Measurements from ENCODE around the gene HSPB1.
A peak's percentile ranks its signal among the peaks of the same experiment; 100 is the strongest.
"Not testable (repeated sequence)": the region's sequence is repeated elsewhere in the genome, so short reads cannot be mapped to it uniquely, and the experiment has no call there.

HSPB1 gene

GRCh38 chr7:76281006-76281705 lies 21.3 kb upstream of the HSPB1 start:
- peak overlapping the region in 5 of 7 experiments; percentile 14 to 59 (median 34) for H3K4me3 ChIP-seq
- H3K27ac ChIP-seq: no peak overlapping the region

GRCh38 chr7:76281706-76282343 lies 20.6 kb upstream of the HSPB1 start:
- peak overlapping the region in 2 of 21 experiments; percentile 53 to 71 for H3K27ac ChIP-seq
- H3K4me3 ChIP-seq: peak overlapping the region in 6 of 7 experiments; percentile 29 to 59 (median 48)

- Histone ChIP-seq H3K27ac (peak overlapping the region in 6 of 21 experiments; percentile 14 to 71 (median 47)), H3K4me3 (peak overlapping the region; percentile 29 to 59 (median 45))
Observed at GRCh38 chr7:76282344-76283253, 19.9 kb upstream of the HSPB1 start.

GRCh38 chr7:76283254-76284159 lies 19.0 kb upstream of the HSPB1 start:
- peak overlapping the region in 3 of 7 experiments; percentile 45 to 59 (median 51) for H3K4me3 ChIP-seq
- H3K27ac ChIP-seq: peak overlapping the region in 1 of 21 experiments; percentile 71

GRCh38 chr7:76285604-76286374 lies 16.7 kb upstream of the HSPB1 start:
- H3K27ac ChIP-seq: no peak overlapping the region
- no peak overlapping the region for H3K4me3 ChIP-seq

GRCh38 chr7:76286842-76287403 lies 15.6 kb upstream of the HSPB1 start:
- Histone ChIP-seq H3K4me3 (no peak overlapping the region), H3K27ac (no peak overlapping the region)

GRCh38 chr7:76290847-76291350 lies 11.6 kb upstream of the HSPB1 start:
- not testable (repeated sequence) for H3K4me3 ChIP-seq
- peak overlapping the region in 19 of 21 experiments; percentile 30 to 95 (median 84) for H3K27ac ChIP-seq

- Histone ChIP-seq H3K4me3 (peak overlapping the region in 6 of 7 experiments; percentile 1 to 34 (median 10)), H3K27ac (peak overlapping the region; percentile 49 to 96 (median 89))
Observed at GRCh38 chr7:76291351-76292212, 10.9 kb upstream of the HSPB1 start.

- peak overlapping the region; percentile 49 to 96 (median 89) for H3K27ac ChIP-seq
- H3K4me3 ChIP-seq: peak overlapping the region in 6 of 7 experiments; percentile 1 to 34 (median 10)
Observed at GRCh38 chr7:76292213-76292573, 10.3 kb upstream of the HSPB1 start.

GRCh38 chr7:76292911-76293310 lies 9.6 kb upstream of the HSPB1 start:
- not testable (repeated sequence) for H3K4me3 ChIP-seq
- peak overlapping the region in 20 of 21 experiments; percentile 15 to 97 (median 89) for H3K27ac ChIP-seq

- peak overlapping the region in 20 of 21 experiments; percentile 78 to 97 (median 89) for H3K27ac ChIP-seq
- no peak overlapping the region for H3K4me3 ChIP-seq
Observed at GRCh38 chr7:76293407-76293901, 9.0 kb upstream of the HSPB1 start.

- peak overlapping the region in 20 of 21 experiments; percentile 78 to 97 (median 89) for H3K27ac ChIP-seq
- peak overlapping the region in 6 of 7 experiments; percentile 1 to 22 (median 16) for H3K4me3 ChIP-seq
Observed at GRCh38 chr7:76294344-76295024, 8.0 kb upstream of the HSPB1 start.

GRCh38 chr7:76296743-76297740 lies 5.4 kb upstream of the HSPB1 start:
- peak overlapping the region; percentile 35 to 98 (median 81) for H3K27ac ChIP-seq
- no peak overlapping the region for H3K4me3 ChIP-seq

GRCh38 chr7:76300166-76300731 lies 2.2 kb upstream of the HSPB1 start:
- Histone ChIP-seq H3K4me3 (no peak overlapping the region), H3K27ac (peak overlapping the region in 18 of 21 experiments; percentile 4 to 98 (median 48))
